Pulmonary artery endothelial cell (primary cell): Measurements from ENCODE around the gene MAEA. TPM values are rescaled to one million over a fixed set of nuclear protein-coding genes. Genes with fewer than 3 reads are reported as not detected.
"Not testable (repeated sequence)": the region's sequence is repeated elsewhere in the genome, so short reads cannot be mapped to it uniquely, and the experiment has no call there.

Source experiments
- DNase-seq: peaks from one replicate; pipeline ENCODE4 v3.0.0-alpha.2; 2011; ENCODE audit warnings: low read depth, low spot score
- total RNA-seq: library from RNA; depleted of rRNA; stranded (reverse); fragments of >200 nt; gene quantifications from 2 replicates; pipeline ENCODE4 v1.2.3, GENCODE V29; 2014

Gene MAEA
- total RNA-seq, 1 donor from 2014 or later, result 54.7 TPM

- no peak for DNase-seq
Observed at GRCh38 chr4:1277667-1278665, 11.7 kb upstream of the MAEA start.

DNA sequence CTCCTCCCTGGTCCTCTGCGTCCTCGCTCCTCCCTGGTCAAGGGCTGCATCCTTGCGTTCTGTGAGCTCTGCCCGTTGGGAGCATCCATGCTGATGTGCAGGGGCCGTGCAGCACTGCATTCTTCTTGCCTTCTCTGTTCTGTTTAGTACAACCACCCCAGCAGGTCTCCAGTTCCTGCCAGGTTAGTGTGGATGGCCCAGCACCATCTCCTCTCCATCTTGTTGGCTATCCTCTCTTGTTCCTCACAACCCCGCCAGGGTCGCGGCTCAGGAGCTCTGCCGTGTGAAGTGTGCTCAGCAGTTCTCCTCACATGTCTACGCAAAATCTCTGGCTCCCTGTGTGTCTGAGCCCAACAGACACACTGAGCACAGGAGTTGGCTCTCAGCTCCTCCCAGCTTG is 10.4 kb upstream of the MAEA start:
- DNase-seq, result no peak

- no peak for DNase-seq
Observed at GRCh38 chr4:1283711-1284110, 6.0 kb upstream of the MAEA start.

DNA sequence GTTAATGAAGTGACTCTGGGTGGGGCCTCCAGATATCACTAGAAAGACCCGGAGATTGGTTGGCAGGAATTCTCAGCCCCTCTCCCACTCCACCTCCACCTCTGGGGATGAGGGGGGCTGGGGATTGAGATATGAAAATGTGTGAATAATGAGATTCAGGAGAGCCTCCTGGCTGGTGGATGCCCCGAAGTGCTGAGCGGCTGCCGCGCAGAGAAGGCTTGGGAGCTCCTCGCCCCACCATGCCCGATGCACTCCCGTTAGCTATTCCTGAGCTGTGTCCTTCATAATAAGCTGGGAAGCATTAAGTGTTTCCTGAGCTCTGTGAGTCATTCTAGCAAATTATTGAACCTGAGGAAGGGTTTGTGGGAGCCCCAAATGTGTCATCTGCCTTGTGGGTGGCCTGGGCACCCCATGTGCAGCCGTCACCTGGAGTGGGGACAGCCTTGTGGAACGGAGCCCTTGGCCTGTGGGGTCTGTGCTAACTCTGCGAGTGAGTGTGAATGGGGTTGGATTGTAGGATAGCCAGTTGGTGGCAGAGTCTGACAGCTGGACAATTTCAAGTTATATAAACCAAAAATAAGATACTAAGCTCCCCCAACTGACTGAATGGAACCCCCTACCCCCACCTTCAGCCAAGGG is 4.4 kb upstream of the MAEA start:
- DNase-seq, result no peak

GRCh38 chr4:1285790-1286553 is 3.7 kb upstream of the MAEA start:
- DNase-seq, result no peak

GRCh38 chr4:1288786-1289185 is 905 bp upstream of the MAEA start:
- no peak for DNase-seq

DNA sequence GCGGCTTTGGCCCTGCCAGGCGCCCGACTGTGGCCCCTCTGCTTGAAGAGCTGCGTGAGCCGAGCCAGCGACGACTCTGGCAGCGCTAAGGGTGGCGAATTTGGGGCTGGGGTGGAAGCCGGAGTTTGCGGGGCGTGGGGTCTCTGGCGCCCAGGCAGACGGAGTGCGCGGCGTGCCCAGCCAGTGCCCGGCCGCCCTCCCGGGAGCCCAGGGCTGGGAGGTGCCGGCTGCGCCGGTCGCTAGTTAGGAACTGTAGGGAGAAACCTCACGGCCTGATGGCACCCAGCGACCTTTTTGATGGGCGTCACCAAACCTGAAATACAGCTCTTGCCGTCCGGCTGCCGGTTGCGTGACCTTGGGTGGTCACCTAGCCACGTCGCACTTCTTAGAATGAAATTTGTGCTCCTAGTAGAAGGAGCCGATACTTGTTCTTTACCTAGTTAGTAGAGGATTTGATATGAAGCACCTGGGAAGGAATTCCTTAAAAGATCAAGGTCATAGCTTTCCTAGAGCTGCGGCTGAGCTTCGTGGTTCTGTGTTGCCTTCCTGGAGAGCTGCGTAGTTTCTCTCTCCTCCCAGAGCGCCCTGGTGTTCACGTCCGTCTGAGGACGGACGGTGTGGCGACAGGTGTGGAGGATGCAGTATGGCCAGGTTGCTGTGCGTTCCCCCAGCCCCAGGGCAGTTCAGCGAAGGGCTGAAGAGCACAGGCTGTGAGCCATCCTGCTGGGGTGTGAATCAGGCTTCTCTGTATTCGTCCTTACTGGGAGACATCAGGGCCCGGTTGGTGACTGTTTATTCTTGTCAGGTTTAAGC is 680 bp downstream of the MAEA start:
- DNase-seq, result no peak

GRCh38 chr4:1291091-1291490 is 1.4 kb downstream of the MAEA start:
- DNase-seq, result no peak

GRCh38 chr4:1291996-1292702 is 2.5 kb downstream of the MAEA start:
- no peak for DNase-seq

- DNase-seq, result not testable (repeated sequence)
Observed at GRCh38 chr4:1292703-1293011, 3.0 kb downstream of the MAEA start.

DNA sequence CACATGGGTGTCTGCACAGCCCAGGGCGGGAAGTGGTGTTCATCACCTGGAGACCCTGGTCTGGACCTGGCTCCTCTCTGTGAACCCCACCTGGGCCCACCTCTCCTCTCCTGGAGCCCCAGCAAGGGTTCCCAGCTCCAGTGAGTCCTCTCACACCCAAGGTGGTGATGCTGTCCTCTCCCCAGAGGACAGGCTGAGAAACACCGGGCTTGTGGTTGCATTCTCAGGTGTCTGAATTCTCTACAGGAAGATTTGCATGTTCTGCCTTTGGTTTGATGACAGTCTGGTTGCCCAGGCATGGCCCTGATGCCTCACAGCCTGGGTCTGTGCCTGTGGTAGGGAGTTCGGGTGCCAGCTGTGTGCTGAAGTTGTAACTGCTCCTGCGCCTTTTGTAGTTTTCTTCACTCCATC is 3.8 kb downstream of the MAEA start:
- DNase-seq, result no peak

DNA sequence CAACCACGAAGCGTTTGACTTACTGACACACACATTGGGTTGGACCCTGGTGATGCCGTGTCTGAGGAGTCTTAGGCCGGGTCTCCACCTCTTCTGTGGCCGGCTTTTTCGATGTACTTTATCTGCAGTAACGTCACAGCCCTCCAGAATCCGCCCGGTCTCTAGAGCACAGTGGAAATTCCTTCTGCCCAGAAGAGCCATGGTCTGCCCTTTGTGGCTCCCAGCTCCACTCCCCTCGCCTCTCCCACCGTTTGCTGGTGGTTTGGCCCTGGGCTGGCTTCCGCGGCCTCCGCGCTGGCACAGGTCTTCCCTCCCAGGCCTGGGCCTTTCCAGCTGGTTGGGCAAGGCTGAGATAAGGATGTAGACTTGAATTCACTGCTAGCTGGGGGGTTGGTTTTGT is 4.3 kb downstream of the MAEA start:
- no peak for DNase-seq

DNA sequence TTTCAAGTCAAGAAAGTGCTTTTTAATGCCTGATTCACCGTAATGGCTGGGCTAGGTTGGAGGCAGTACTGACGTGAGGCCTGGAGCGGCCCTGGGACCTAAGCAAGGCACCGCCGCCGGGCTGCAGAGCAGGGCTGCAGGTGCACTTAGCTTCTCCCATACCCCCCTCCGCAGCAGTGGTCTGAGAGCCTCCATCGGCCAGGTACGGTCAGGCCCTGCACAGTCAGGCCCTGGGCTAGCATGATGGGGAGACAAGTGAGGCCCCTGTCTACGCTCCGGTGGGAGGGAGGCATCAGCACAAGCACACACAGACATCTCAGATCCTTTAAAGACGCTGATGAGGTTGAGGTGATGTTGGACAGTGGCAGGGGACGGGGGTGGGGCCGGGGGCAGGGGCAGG is 4.7 kb downstream of the MAEA start:
- no peak for DNase-seq

- no peak for DNase-seq
Observed at GRCh38 chr4:1294891-1295290, 5.2 kb downstream of the MAEA start.

GRCh38 chr4:1295405-1296055 is 5.8 kb downstream of the MAEA start:
- DNase-seq, result no peak

DNA sequence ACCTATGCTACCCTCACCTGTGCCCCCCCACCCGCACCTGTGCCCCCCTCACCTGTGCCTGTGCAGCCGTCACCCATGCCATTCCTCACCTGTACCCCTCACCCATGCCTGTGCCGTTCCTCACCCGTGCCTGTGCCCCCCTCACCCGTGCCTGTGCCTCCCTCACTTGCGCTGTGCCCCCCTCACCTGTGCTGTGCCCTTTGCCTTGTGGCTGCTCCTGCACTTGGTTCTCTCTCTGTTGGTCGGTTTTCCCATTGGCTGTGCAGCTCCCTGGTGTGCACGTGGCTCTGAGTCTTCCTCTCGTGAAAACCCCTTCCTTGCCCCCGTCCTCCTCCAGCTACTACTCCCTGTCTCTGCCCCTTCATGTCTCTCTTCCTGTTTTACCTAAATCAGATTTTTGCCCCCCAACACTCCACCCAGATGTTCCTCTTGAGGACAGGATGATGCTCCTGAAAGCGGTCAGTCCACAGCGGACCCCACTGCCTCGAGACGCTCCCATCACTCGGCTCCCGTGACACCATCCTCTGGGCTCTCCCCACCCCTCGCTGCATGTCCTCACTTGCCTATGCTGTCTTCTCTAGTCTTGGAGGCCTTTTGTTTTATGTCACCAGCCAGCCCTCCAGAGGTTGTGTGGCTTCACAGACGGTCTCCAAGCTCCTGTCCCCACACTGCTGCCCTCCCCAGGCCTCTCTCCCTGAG is 6.8 kb downstream of the MAEA start:
- no peak for DNase-seq

DNA sequence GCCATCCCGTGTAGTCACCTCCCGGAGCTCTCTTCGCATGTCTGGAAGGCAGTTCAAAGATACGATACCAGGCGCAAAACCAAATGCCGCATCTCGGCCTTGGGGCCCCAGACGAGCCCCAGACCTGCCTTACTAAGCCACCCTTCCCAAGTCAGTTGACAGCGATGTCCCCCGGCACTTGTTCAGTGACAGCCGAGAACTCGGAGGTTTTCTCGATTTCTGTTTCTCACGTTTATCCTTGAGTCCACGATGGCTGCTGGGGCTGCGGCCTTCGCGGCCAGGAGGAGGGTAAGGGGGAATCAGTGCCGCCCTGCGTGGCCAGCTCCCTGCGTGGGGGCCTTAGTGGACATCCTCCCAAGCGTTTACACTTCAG is 7.3 kb downstream of the MAEA start:
- DNase-seq, result no peak

- DNase-seq, result no peak
Observed at GRCh38 chr4:1297456-1298325, 8.0 kb downstream of the MAEA start.

- DNase-seq, result no peak
Observed at GRCh38 chr4:1298461-1298860, 8.8 kb downstream of the MAEA start.
